Umbilical cord (tissue), 2 donors: ENCODE data around the gene PRKAG2. TPM values are rescaled to one million over a fixed set of nuclear protein-coding genes. Genes with fewer than 3 reads are reported as not detected.

Experiments used
- DNase-seq: peaks from one replicate; pipeline ENCODE4 v3.0.0-alpha.2; 2015; ENCODE audit warnings: low spot score
- total RNA-seq: library from RNA; depleted of rRNA; stranded (reverse); fragments of >200 nt; gene quantifications from one replicate; pipeline ENCODE4 v1.2.3, GENCODE V29; 2014; ENCODE audit warnings: low replicate concordance; ENCODE audit not compliant: insufficient read depth

Gene PRKAG2
- total RNA-seq, 1 donor from 2014 or later: 71.7 TPM

- no peak for DNase-seq
These were observed 24.2 kb upstream of the PRKAG2 start for GRCh38 chr7:151900986-151901621.

- no peak for DNase-seq
These were observed 23.7 kb upstream of the PRKAG2 start for GRCh38 chr7:151900591-151900985.

- no peak for DNase-seq
These were observed 22.8 kb upstream of the PRKAG2 start for GRCh38 chr7:151899513-151900360.

- no peak for DNase-seq
These were observed 21.2 kb upstream of the PRKAG2 start for GRCh38 chr7:151897951-151898686.

- DNase-seq: no peak
These were observed 20.3 kb upstream of the PRKAG2 start for GRCh38 chr7:151897161-151897731.

GRCh38 chr7:151896486-151896885 lies 19.6 kb upstream of the PRKAG2 start:
- no peak for DNase-seq

GRCh38 chr7:151896086-151896485 lies 19.2 kb upstream of the PRKAG2 start:
- DNase-seq: no peak

GRCh38 chr7:151895631-151896031 lies 18.7 kb upstream of the PRKAG2 start:
- DNase-seq: no peak

- no peak for DNase-seq
These were observed 18.2 kb upstream of the PRKAG2 start for GRCh38 chr7:151895008-151895630.

- DNase-seq: no peak
These were observed 17.4 kb upstream of the PRKAG2 start for GRCh38 chr7:151894111-151895007.

GRCh38 chr7:151893405-151893923 lies 16.5 kb upstream of the PRKAG2 start:
- no peak for DNase-seq

- DNase-seq: no peak
These were observed 14.8 kb upstream of the PRKAG2 start for GRCh38 chr7:151891753-151892152.

- no peak for DNase-seq
These were observed 14.3 kb upstream of the PRKAG2 start for GRCh38 chr7:151891182-151891581.

GRCh38 chr7:151890355-151891004 lies 13.6 kb upstream of the PRKAG2 start:
- DNase-seq: no peak

- no peak for DNase-seq
These were observed 12.8 kb upstream of the PRKAG2 start for GRCh38 chr7:151889406-151890354.

- DNase-seq: no peak
These were observed 11.5 kb upstream of the PRKAG2 start for GRCh38 chr7:151888079-151889067.

GRCh38 chr7:151886783-151887182 lies 9.9 kb upstream of the PRKAG2 start:
- no peak for DNase-seq
